CD4-positive, alpha-beta T cell treated with Interleukin-15 for 1 hour (primary cell): ENCODE data around the gene JHY.
A peak's percentile ranks its signal among the peaks of the same experiment; 100 is the strongest.

Experiments used
- DNase-seq: peaks from one replicate; pipeline ENCODE4 v3.0.0-alpha.2; 2020

The JHY gene

DNA sequence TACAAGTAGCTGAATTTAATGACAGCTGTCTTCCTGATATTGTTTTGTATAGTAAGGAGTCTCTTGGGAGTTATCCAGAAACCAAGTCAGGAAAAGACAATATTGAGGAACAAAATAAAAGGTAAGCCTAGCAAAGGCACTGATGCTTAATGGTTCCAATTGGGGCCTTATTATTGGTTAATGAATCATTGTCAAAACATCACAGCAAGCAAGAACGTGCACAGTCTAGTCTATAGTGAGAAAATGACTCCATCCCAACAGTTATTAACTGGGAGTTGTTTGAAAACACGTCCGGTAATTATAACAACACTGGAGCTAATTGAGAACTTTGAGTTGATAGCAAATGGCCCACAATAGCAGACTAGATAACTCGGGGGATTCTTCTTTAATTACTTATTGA, 81.4 kb downstream of the JHY start:
- DNase-seq = no peak

DNA sequence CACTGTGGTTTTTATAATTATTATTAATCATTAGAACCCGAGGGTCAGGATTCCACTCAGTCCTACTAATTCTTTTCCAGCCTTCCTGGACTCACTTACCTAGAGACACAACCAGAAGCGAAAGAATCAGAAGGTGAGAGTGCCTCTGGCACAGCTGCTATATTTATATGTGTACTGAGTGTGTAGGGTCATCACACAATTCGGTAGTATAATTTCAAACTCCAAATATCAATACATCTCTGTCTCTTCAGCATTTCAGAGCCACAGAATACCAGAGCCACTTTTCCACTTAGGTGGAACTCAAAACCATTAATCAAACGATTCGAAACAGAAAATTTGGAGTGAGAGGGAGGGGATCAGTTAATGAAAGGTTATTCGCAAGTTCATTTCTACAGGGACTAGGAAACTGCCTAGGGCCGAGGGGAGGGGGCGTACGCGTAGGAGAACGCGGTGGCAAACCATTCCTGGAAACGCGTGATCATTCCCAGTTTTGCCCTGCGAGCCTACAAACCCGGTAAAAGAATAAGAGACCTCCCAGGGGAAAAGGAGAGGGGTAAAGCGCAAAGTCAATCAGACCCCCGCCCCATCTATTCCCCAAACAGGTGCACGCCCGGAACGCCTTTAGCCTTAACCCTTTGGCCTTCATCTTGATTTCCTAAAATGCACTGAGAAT, 93.6 kb downstream of the JHY start:
- DNase-seq = no peak

DNA sequence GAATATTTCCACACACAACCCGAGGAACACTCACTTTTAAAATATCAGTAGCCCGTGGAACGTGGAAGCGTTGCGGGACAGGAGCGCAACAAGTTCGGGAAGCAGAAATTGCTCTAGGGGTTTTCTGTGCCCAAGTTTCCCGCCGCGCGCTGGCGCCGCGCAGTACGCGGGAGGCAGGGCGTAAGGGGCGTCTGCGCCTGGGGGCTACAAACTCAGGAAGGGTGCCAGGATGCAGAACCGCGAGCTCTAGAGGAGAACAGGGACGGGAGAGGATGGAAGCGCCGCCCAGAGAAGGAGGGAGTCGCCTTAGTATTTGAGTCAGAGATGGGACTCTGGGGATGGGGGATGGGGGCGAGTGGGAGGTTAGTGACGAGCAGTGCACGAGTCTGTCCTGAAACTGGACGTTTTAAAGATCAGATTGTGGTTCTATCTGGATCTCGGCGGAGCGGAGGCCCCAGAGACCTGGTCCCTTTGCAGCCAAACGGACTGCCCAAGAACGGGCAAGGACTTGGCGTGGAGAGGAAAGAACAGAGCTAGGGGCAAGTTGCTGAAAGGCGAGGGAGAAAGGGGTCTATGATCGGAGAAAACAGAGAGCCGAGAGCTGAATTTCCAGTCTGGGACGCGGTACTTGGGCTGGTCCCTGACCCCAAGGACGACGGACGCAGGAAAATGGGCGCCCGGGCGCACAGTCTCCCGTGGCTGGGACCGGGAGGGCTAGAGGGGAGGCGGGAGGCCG, 94.3 kb downstream of the JHY start:
- no peak for DNase-seq

DNA sequence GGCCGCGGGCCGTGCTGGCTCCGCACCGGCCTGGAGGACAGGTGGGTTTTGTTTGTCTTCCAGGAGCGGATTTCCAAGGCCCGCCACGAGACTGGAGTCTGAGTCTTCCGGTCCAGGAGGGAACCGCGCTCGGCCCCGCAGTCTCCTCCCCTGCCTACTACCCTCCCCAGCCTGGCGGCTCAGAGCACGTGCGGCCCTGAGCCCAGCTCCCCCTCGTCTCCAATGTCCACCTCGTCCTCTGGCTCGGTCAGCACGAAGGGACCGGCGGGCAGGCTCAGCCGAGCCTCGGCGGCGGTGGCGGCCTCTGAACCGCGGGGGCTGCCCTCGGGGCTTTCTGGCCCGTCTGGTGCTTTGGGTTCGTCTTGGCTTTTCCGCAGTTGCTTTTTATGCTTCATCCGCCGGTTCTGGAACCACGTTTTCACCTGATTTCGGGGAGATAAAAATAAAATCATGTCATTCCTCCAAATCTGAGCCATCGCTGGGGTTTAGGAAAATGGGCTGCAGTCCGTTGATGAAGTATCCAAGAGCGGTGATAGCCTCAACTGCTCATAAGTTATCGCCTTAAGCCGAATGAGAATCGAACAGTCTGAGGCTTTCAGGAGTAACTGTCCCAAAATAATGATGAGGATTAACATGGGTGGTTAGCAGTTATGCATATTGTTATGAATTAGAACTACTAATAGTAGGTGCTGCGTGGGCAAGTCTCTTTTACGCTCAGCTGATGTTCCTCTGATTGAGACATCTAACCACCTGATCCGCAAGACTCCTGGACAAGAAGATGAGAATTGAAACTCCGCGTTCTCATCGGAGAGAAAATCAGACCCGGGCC, 95.1 kb downstream of the JHY start:
- no peak for DNase-seq

DNA sequence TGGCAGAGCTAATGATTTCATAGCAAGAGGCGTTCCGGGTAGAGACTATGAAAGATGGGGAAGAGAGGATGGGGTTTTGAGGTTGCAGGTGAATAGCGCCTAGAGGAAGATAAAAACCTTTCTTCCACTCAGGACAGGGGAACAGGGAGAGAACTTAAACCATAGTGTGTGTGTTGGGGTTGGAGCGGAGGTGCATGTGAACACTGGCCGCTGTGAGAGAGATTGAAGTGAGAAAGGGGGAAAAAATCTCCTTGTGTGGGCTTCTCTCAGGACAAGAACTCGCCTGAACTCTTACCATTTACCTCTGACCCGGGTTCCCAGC, 95.7 kb downstream of the JHY start:
- no peak for DNase-seq

DNA sequence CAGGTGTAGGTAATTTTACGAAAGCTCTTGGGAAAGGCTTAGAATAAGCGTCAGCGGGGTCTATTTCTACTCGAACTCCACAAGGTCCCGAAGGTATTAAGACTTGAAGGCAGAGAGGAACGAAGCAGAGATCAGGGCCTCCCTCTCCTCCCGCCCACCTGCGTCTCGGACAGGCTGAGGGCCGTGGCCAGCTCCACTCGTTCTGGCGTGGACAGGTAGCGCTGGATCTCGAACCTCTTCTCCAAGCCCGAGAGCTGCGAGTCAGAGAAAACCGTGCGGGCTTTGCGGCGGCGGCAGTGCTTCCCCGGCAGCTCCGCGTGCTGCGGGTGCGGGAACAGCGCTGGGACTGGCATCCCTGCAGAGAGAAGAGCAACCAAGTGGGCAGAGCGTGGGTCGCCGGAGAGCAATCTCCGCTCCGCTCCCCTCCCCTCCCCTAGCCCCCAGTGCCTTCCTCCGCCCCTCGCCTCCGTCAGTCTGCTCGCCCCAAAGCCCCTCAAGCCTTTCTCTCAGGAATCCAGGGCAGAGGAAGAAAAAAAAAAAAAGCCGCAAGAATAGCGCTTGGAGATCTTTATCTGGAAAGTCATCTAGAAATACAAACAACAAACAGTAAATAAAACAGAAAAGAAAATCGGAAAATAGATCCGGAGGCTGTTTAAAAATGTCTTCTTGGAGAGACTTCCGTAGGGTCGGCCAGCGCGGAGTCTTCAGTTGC, 96.7 kb downstream of the JHY start:
- DNase-seq = no peak

DNA sequence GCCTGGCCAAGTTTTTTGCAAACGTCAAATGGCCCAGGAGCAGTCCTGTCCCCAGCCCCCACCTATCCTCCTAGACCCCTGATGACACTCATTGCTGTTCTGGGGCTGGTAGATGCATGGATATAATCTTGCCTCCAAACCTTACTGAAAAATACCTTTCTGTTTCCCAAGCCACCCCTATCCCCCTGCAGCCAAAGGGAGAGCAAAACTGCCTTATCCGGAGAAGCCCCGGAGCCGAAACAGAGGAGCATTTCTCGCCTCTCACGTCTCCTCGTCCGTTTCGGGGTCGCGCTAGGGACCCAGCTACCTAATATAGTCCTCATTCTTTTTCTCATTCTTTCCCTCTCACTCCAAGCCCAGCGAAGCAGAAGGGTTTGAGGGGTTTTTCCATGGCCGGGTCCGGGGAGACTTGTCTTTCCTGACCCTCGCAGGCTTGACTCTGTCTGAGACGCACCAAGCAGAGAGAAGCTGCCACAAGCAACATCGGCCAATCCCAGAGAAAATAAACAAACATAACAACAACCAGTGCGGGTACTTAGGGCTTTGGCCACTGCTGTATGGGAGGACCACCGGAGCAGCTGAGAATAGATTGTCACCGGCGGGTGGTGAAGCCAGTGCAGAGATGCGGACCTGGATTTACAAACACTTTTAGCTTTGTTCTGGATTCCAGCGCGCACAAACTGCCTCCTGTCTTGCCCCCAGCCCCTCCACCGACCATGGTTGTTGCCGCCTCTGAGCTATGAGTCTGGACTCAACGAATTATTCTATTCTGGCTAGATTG, 97.4 kb downstream of the JHY start:
- no peak for DNase-seq

DNA sequence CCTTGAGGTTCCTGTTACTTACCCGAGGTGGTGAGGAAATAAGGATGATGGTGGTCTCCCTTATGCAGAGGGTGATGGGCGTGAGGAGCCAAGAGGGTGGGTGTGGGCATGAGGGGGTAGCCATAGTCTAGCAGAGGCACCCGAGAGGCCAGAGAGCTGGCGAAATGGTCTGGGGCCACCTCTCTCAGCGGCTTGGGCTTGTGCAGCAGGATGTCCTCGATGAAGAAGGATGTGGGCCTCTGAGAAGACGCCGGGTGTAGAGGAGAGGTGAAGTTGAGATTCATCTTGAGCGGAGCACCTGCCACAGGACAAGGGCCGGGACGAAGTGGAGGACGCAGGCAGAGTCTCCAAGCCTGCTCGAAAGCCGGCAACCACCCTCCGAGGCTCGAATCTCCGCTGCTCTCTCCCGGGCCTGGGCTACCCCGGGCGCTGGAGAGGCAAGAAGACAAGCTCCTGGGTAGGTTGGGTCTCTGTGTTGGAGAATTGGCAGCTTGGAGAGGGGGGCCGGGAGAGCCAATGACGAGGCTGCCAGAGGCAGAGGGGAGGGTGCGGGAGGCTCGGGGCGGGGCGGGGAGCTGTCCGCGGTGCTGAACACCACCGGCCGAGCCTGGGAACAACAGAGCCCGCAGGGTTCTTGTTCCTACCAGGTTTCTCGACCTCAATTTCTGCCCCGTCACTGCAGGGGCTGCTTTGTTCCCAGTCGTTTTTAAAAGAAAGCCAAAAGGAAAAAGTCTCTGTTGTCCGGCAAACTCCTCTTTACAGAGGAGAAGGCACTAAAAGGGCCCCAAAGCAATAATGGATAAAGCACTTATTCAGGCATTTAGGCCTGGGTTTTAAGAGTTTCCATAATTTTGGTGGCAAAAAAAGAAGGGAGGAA, 99.1 kb downstream of the JHY start, which contains the start of gene BSX:
Gene BSX (minus strand): TSS at position 447 of the 877 bp plus-strand sequence. CDS start 163 bp downstream, at position 284.
- DNase-seq = peak; percentile 20

DNA sequence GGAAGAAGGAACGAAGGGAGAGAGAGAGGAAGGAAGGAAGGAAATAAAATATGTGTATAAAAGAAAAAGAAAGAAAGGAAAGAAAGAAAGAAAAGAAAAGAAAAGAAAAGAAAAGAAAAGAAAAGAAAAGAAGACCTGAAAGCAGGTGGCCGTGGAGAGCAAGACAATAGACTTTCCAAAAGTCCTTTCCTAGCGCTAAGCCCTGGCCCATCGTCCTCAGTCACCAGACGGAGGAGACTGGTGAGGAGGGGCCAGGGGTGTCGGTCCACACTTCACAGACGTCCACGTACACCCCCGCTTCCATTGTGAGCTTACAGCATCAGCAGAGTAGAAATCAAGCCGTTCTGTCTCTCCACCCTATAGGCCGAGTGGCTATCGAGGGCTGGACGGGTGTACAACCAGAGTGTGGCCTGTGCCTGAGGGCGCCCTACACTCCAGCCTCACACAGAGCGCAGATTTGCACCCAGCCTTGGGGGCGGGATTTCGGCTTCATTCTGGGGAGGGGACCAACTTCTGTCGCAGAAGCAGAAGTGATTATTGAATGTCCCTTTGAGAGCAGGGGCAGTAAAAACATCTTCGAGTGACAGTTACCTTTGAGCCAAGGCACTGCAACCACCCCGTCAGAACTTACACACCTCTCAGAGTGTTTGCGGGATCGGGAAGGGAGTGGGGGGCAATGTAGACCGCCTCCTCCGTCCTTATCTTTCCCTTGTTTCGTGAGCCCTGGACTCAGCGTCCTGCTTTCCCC, 101.1 kb downstream of the JHY start:
- DNase-seq = no peak

DNA sequence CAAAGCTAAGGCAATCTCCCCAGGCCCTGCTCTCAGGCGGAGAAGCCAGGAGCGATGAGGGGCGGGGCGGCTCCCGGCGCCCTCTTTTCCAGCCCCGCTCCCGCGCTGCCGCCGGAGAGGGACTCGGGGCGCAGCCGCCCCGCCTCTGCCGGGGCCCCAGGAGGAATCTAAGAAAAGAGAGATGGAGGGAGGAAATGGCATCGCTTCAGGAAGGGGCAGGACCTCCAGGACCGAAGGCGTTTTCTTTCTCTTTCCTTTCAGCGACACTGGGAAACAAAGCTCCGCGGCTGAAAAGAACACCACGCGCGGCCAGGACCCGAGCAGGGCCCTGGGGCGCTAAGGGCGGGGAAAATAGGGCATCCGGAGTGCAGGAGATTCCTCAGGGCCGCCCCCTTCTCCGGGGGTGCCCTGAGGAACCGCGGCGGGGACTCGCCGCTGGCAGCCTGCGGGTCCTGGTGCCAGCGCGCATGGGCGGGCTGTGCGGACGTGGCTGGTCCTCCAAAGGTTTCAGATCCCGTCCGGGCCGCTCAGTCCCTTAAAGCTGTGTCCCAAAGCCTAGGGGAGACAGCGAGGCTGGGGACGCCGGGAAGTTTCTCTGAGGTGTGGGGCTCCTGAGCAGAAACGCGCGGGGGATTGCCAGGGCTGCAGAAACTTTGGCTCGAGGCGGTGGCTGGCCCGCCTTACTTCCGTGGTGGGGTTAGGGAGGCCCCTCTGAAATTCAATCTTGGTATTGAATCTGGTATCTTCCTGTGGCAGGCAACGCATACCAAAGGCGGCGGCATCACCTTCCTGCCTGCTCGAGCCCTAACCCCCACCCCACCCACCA, 101.8 kb downstream of the JHY start:
- DNase-seq = no peak

DNA sequence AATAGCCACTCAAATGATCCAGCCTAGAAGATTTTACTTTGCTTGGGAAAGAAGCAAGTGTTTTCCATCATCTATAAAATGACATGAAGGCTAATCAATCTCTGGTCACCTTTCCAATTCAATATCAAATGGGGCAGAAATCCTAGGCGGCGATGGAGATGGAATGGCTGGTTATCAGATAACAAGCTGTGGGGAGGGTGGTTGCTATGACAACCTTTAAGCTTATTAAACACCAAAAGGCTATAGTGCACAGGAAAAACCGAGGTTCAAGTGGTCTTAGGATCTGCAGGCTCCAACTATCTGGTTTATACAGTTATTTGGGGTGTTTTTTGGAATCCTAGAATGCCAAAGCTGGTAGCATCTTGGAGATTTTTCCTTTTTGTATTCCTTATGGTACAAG, 113.0 kb downstream of the JHY start:
- DNase-seq = no peak

DNA sequence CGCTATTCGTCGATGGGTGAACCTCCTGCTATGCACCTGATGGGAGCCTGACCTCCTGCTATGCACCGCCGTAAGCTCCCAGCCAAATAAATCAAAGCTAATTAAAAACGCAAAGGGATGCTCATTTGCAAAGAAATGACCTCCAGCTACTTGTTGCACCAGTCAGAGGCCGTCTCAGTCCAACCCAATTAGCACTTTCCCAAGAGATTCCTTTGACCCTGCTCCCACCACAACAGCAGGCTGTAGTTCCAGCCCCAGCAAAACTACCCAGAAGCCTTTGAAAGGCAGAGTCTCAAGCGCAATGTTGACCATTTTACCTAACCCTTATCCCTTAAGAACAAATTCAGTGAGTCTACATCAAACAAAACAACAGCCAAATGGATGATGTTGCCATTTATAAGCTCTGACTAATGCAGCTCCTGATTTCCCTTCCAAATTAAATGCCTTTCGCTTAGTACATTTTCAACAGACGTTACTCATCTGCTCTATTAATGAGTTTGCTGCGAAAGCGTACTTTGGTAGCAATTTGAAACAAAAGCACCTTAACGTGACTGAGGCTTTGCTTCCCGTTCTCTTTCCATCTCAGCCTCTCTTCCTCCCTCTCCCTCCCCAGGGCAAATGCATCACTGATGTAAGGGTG, 116.3 kb downstream of the JHY start:
- no peak for DNase-seq

DNA sequence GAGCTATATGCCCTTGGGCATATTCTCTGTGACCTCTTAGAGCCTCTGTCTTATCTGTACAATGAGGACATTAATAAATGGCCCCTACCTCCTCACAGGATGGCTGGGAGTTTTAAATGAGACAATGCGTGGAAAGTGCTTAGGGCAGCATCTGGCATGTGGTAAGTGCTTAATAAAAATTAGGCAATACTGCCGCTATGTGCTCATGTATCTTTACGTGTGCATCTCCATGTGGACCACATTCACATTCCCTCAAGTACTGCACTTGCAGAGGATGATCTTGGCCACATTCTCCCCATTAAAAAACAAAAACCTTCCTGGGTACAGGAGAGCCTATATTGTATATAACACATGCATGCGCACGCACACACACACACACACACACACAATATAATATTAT, 118.2 kb downstream of the JHY start:
- DNase-seq = no peak

DNA sequence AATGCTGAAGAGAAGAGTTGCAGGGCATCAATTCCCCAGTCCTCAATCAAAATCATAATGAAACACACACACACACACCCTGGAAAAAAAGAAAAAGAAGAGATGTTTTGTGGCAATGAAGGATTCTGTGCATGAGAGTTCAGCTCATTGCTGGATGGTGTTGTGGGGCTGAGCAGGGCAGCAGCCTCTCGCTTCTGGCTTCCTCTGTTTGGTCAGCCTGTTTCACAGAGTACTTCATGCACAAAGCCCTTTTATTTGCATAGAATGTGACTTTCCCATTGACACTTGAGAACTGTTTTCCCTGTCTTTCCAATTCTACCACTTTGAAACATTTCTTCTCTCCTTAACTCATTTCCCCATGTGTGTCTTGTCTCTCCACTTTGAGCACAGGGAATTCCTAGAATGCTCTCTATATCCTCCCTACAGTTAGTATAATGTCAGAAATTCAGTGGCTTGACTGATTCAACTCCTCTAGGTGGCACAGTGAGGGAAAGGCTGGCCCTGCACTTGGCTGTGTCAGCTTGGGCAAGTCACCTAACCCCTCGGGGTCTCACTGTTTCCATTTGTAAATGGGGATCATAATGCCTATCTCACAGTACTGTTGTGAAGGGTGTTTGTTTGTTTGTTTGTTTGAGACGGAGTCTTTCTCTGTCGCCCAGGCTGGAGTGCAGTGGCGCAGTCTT, 124.4 kb downstream of the JHY start:
- DNase-seq = no peak
